Activated naive CD8-positive, alpha-beta T cell treated with anti-CD3 and anti-CD28 coated beads, Interleukin-2, amount 50 U/mL, for 24 hours (primary cell): ENCODE data around the gene TSPAN5.

Experiments
- ATAC-seq: fragments of 150-1000 bp; cut with Tn5 transposase; one replicate; pipeline ENCODE4 v1.10.0; 2021
- DNase-seq: peaks from one replicate; pipeline ENCODE4 v3.0.0; 2021
- H3K27ac Mint-ChIP-seq: one replicate; pipeline ENCODE4 v1.8.0; 2021; ENCODE audit warnings: mild to moderate bottlenecking, mixed read lengths
- H3K27me3 Mint-ChIP-seq: one replicate; pipeline ENCODE4 v1.8.0; 2021; ENCODE audit warnings: mixed read lengths
- H3K36me3 Mint-ChIP-seq: one replicate; pipeline ENCODE4 v1.8.0; 2021; ENCODE audit warnings: low read depth, mixed read lengths
- H3K4me1 Mint-ChIP-seq: one replicate; pipeline ENCODE4 v1.8.0; 2021; ENCODE audit warnings: mixed read lengths
- H3K4me3 Mint-ChIP-seq: one replicate; pipeline ENCODE4 v1.8.0; 2021; ENCODE audit warnings: mild to moderate bottlenecking, moderate library complexity, mixed read lengths
- H3K9me3 Mint-ChIP-seq: one replicate; pipeline ENCODE4 v1.8.0; 2021; ENCODE audit warnings: mixed read lengths

The TSPAN5 gene

GRCh38 chr4:98611677-98612317, 46.6 kb downstream of the TSPAN5 start:
- H3K9me3 Mint-ChIP-seq: no peaks in the 10 kb centered on the region
- DNase-seq (no peak), ATAC-seq (no peak)
- H3K36me3 Mint-ChIP-seq: no peaks in the 10 kb centered on the region
- H3K4me3 Mint-ChIP-seq: no peak overlapping the region
- H3K4me1 Mint-ChIP-seq: peaks cover 50% of the 10 kb centered on the region
- H3K27me3 Mint-ChIP-seq: no peaks in the 10 kb centered on the region
- peak overlapping the region; percentile 79 for H3K27ac Mint-ChIP-seq

GRCh38 chr4:98610926-98611676, 47.3 kb downstream of the TSPAN5 start:
- no peaks in the 10 kb centered on the region for H3K9me3 Mint-ChIP-seq
- no peak for DNase-seq
- no peak overlapping the region for H3K4me3 Mint-ChIP-seq
- H3K36me3 Mint-ChIP-seq: no peaks in the 10 kb centered on the region
- peaks cover 50% of the 10 kb centered on the region for H3K4me1 Mint-ChIP-seq
- ATAC-seq: no peak
- H3K27ac Mint-ChIP-seq: no peak overlapping the region
- no peaks in the 10 kb centered on the region for H3K27me3 Mint-ChIP-seq

- Mint-ChIP-seq H3K27ac (peak overlapping the region; percentile 9), H3K27me3 (no peaks in the 10 kb centered on the region), H3K4me1 (peaks cover 48% of the 10 kb centered on the region), H3K9me3 (no peaks in the 10 kb centered on the region), H3K36me3 (peaks cover 2% of the 10 kb centered on the region), H3K4me3 (no peak overlapping the region)
- ATAC-seq (no peak), DNase-seq (no peak)
Observed at GRCh38 chr4:98610431-98610830, 48.0 kb downstream of the TSPAN5 start.

GRCh38 chr4:98609934-98610333, 48.5 kb downstream of the TSPAN5 start:
- no peaks in the 10 kb centered on the region for H3K9me3 Mint-ChIP-seq
- no peak overlapping the region for H3K4me3 Mint-ChIP-seq
- DNase-seq: no peak
- H3K4me1 Mint-ChIP-seq: peaks cover 48% of the 10 kb centered on the region
- H3K36me3 Mint-ChIP-seq: peaks cover 2% of the 10 kb centered on the region
- no peaks in the 10 kb centered on the region for H3K27me3 Mint-ChIP-seq
- ATAC-seq: peak; percentile 41
- H3K27ac Mint-ChIP-seq: peak overlapping the region; percentile 9

GRCh38 chr4:98608356-98608755, 50.1 kb downstream of the TSPAN5 start:
- DNase-seq: no peak
- ATAC-seq: no peak
- H3K27me3 Mint-ChIP-seq: no peaks in the 10 kb centered on the region
- no peak overlapping the region for H3K27ac Mint-ChIP-seq
- H3K9me3 Mint-ChIP-seq: no peaks in the 10 kb centered on the region
- H3K4me1 Mint-ChIP-seq: peaks cover 56% of the 10 kb centered on the region
- H3K36me3 Mint-ChIP-seq: peaks cover 2% of the 10 kb centered on the region
- no peak overlapping the region for H3K4me3 Mint-ChIP-seq

- Mint-ChIP-seq H3K4me1 (peaks cover 56% of the 10 kb centered on the region), H3K27ac (no peak overlapping the region), H3K9me3 (no peaks in the 10 kb centered on the region), H3K27me3 (no peaks in the 10 kb centered on the region), H3K36me3 (peaks cover 11% of the 10 kb centered on the region), H3K4me3 (no peak overlapping the region)
- DNase-seq (no peak), ATAC-seq (no peak)
Observed at GRCh38 chr4:98606894-98607293, 51.5 kb downstream of the TSPAN5 start.

GRCh38 chr4:98605216-98605615, 53.2 kb downstream of the TSPAN5 start:
- DNase-seq (no peak), ATAC-seq (no peak)
- H3K36me3 Mint-ChIP-seq: peaks cover 22% of the 10 kb centered on the region
- peaks cover 13% of the 10 kb centered on the region for H3K9me3 Mint-ChIP-seq
- peaks cover 60% of the 10 kb centered on the region for H3K4me1 Mint-ChIP-seq
- H3K4me3 Mint-ChIP-seq: no peak overlapping the region
- H3K27ac Mint-ChIP-seq: no peak overlapping the region
- H3K27me3 Mint-ChIP-seq: no peaks in the 10 kb centered on the region

- ATAC-seq (no peak), DNase-seq (no peak)
- Mint-ChIP-seq H3K4me3 (no peak overlapping the region), H3K9me3 (peaks cover 16% of the 10 kb centered on the region), H3K27me3 (no peaks in the 10 kb centered on the region), H3K4me1 (peaks cover 57% of the 10 kb centered on the region), H3K36me3 (peaks cover 25% of the 10 kb centered on the region), H3K27ac (no peak overlapping the region)
Observed at GRCh38 chr4:98604723-98605122, 53.7 kb downstream of the TSPAN5 start.

- no peak for DNase-seq
Observed at GRCh38 chr4:98603683-98604521, 54.5 kb downstream of the TSPAN5 start.

GRCh38 chr4:98602270-98602669, 56.1 kb downstream of the TSPAN5 start:
- ATAC-seq: peak; percentile 76
- Mint-ChIP-seq H3K27me3 (no peaks in the 10 kb centered on the region), H3K4me3 (peak overlapping the region; percentile 53), H3K36me3 (peaks cover 33% of the 10 kb centered on the region), H3K27ac (peak overlapping the region; percentile 91), H3K9me3 (peaks cover 21% of the 10 kb centered on the region), H3K4me1 (peaks cover 43% of the 10 kb centered on the region)
- no peak for DNase-seq

More at GRCh38 chr4:98603683-98604521, 54.5 kb downstream of the TSPAN5 start:
- ATAC-seq: no peak
- H3K36me3 Mint-ChIP-seq: peaks cover 29% of the 10 kb centered on the region
- H3K27ac Mint-ChIP-seq: peak overlapping the region; percentile 55
- H3K4me1 Mint-ChIP-seq: peaks cover 50% of the 10 kb centered on the region
- H3K4me3 Mint-ChIP-seq: peak overlapping the region; percentile 15
- H3K27me3 Mint-ChIP-seq: no peaks in the 10 kb centered on the region
- H3K9me3 Mint-ChIP-seq: peaks cover 21% of the 10 kb centered on the region

- Mint-ChIP-seq H3K9me3 (peaks cover 21% of the 10 kb centered on the region), H3K36me3 (peaks cover 33% of the 10 kb centered on the region), H3K4me1 (peaks cover 42% of the 10 kb centered on the region), H3K27me3 (no peaks in the 10 kb centered on the region), H3K4me3 (peak overlapping the region; percentile 53), H3K27ac (peak overlapping the region; percentile 91)
- DNase-seq (no peak), ATAC-seq (peak; percentile 87)
Observed at GRCh38 chr4:98601708-98602107, 56.7 kb downstream of the TSPAN5 start.

GRCh38 chr4:98599617-98600205, 58.7 kb downstream of the TSPAN5 start:
- no peak for DNase-seq
- H3K9me3 Mint-ChIP-seq: peaks cover 21% of the 10 kb centered on the region
- ATAC-seq: no peak
- H3K36me3 Mint-ChIP-seq: peaks cover 31% of the 10 kb centered on the region
- H3K4me1 Mint-ChIP-seq: peaks cover 41% of the 10 kb centered on the region
- no peaks in the 10 kb centered on the region for H3K27me3 Mint-ChIP-seq
- no peak overlapping the region for H3K4me3 Mint-ChIP-seq
- H3K27ac Mint-ChIP-seq: no peak overlapping the region

GRCh38 chr4:98586962-98587354, 71.5 kb downstream of the TSPAN5 start:
- no peak for ATAC-seq
- no peaks in the 10 kb centered on the region for H3K4me1 Mint-ChIP-seq
- no peak for DNase-seq
- no peak overlapping the region for H3K4me3 Mint-ChIP-seq
- H3K27me3 Mint-ChIP-seq: no peaks in the 10 kb centered on the region
- no peaks in the 10 kb centered on the region for H3K9me3 Mint-ChIP-seq
- H3K27ac Mint-ChIP-seq: no peak overlapping the region
- H3K36me3 Mint-ChIP-seq: peaks cover 2% of the 10 kb centered on the region

GRCh38 chr4:98586291-98586961, 72.0 kb downstream of the TSPAN5 start:
- ATAC-seq (no peak), DNase-seq (no peak)
- no peak overlapping the region for H3K4me3 Mint-ChIP-seq
- no peaks in the 10 kb centered on the region for H3K9me3 Mint-ChIP-seq
- H3K36me3 Mint-ChIP-seq: peaks cover 2% of the 10 kb centered on the region
- no peaks in the 10 kb centered on the region for H3K27me3 Mint-ChIP-seq
- H3K27ac Mint-ChIP-seq: no peak overlapping the region
- peaks cover under 1% of the 10 kb centered on the region for H3K4me1 Mint-ChIP-seq
